ENCODE measurements around the gene TTC3.

Gene TTC3

DNA sequence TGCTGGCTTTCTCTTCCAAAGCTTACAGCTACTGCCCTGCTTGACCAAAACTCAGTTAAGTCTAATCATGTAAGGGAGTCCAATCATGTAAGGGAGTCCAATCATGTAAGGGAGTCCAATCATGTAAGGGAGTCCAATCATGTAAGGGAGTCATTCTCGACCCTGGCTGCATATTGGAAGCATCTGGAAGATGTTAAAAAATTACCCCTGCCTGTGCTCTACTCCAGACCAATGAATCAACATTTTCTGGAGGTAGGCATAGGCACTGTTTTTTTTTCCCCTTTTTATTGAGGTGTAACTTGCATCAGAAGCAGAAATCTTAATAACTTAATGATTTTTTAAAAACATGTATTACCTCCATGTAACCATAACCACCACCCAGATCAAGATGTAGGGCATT, 9.6 kb upstream of the TTC3 start:
- no peak for ATAC-seq (ENCODE audit: insufficient read depth, low read depth)

GRCh38 chr21:37064841-37065240, 8.2 kb upstream of the TTC3 start:
- H3K4me1 ChIP-seq (ENCODE audit: insufficient read depth, low read length) = peaks cover under 1% of the 10 kb centered on the region; the same call in 1 of the 2 replicates
- no peaks in the 10 kb centered on the region for H4K20me1 ChIP-seq (ENCODE audit: insufficient read depth, low read length)
- TF ChIP-seq EZH2 (IDR thresholded peaks at IDR 0.05; ENCODE audit: borderline replicate concordance, low read depth, low read length, severe bottlenecking) = no peak
- TF ChIP-seq CTCF (IDR thresholded peaks at IDR 0.05; ENCODE audit: borderline replicate concordance, extremely low read depth, low read length, poor library complexity, severe bottlenecking) = no peak
- H3K36me3 ChIP-seq (ENCODE audit: insufficient read depth, low read length) = peaks cover 23% of the 10 kb centered on the region
- H3K27me3 ChIP-seq (ENCODE audit: insufficient read depth, low read length, poor library complexity) = no peaks in the 10 kb centered on the region
- no peak overlapping the region for H3K9ac ChIP-seq (ENCODE audit: low read depth, low read length)
- no peak overlapping the region for H2AFZ ChIP-seq (ENCODE audit: low read depth, low read length)
- no peak overlapping the region for H3K4me3 ChIP-seq (ENCODE audit: low read depth in 1 of 2, low read length in 2 of 2)
- H3K79me2 ChIP-seq (ENCODE audit: insufficient read depth, low read length) = no peaks in the 10 kb centered on the region
- no peak overlapping the region for H3K27ac ChIP-seq (ENCODE audit: low read length)
- no peak for ATAC-seq (ENCODE audit: insufficient read depth, low read depth)
- no peak for DNase-seq
- no peak overlapping the region for H3K4me2 ChIP-seq (ENCODE audit: insufficient read depth, low read length)
- H3K9me3 ChIP-seq (ENCODE audit: insufficient read depth, low read length, severe bottlenecking) = no peaks in the 10 kb centered on the region

More for the DNA sequence above, 9.6 kb upstream of the TTC3 start:
- TF ChIP-seq CTCF (IDR thresholded peaks at IDR 0.05; ENCODE audit: borderline replicate concordance, extremely low read depth, low read length, poor library complexity, severe bottlenecking) (no peak), EZH2 (IDR thresholded peaks at IDR 0.05; ENCODE audit: borderline replicate concordance, low read depth, low read length, severe bottlenecking) (no peak)
- Histone ChIP-seq H3K9me3 (ENCODE audit: insufficient read depth, low read length, severe bottlenecking) (no peaks in the 10 kb centered on the region), H3K4me2 (ENCODE audit: insufficient read depth, low read length) (no peak overlapping the region), H3K27me3 (ENCODE audit: insufficient read depth, low read length, poor library complexity) (no peaks in the 10 kb centered on the region), H3K27ac (ENCODE audit: low read length) (no peak overlapping the region), H4K20me1 (ENCODE audit: insufficient read depth, low read length) (no peaks in the 10 kb centered on the region), H3K4me3 (ENCODE audit: low read depth in 1 of 2, low read length in 2 of 2) (no peak overlapping the region), H3K4me1 (ENCODE audit: insufficient read depth, low read length) (no peaks in the 10 kb centered on the region), H2AFZ (ENCODE audit: low read depth, low read length) (no peak overlapping the region), H3K36me3 (ENCODE audit: insufficient read depth, low read length) (peaks cover 15% of the 10 kb centered on the region), H3K79me2 (ENCODE audit: insufficient read depth, low read length) (no peaks in the 10 kb centered on the region), H3K9ac (ENCODE audit: low read depth, low read length) (no peak overlapping the region)
- no peak for DNase-seq

- H3K36me3 ChIP-seq (ENCODE audit: insufficient read depth, low read length) = peaks cover 29% of the 10 kb centered on the region
- H3K9ac ChIP-seq (ENCODE audit: low read depth, low read length) = no peak overlapping the region
- no peak for DNase-seq
- no peak for ATAC-seq (ENCODE audit: insufficient read depth, low read depth)
- H4K20me1 ChIP-seq (ENCODE audit: insufficient read depth, low read length) = no peaks in the 10 kb centered on the region
- no peak overlapping the region for H3K4me3 ChIP-seq (ENCODE audit: low read depth in 1 of 2, low read length in 2 of 2)
- no peaks in the 10 kb centered on the region for H3K27me3 ChIP-seq (ENCODE audit: insufficient read depth, low read length, poor library complexity)
- no peak overlapping the region for H3K27ac ChIP-seq (ENCODE audit: low read length)
- no peak for TF ChIP-seq EZH2 (IDR thresholded peaks at IDR 0.05; ENCODE audit: borderline replicate concordance, low read depth, low read length, severe bottlenecking)
- no peak for TF ChIP-seq CTCF (IDR thresholded peaks at IDR 0.05; ENCODE audit: borderline replicate concordance, extremely low read depth, low read length, poor library complexity, severe bottlenecking)
- H2AFZ ChIP-seq (ENCODE audit: low read depth, low read length) = no peak overlapping the region
- no peak overlapping the region for H3K4me2 ChIP-seq (ENCODE audit: insufficient read depth, low read length)
- H3K79me2 ChIP-seq (ENCODE audit: insufficient read depth, low read length) = no peaks in the 10 kb centered on the region
- H3K9me3 ChIP-seq (ENCODE audit: insufficient read depth, low read length, severe bottlenecking) = no peaks in the 10 kb centered on the region
- H3K4me1 ChIP-seq (ENCODE audit: insufficient read depth, low read length) = peaks cover 8% of the 10 kb centered on the region; the same call in 1 of the 2 replicates
These were observed 7.4 kb upstream of the TTC3 start for GRCh38 chr21:37065561-37066177.

All from DND-41 (cell line).